ENCODE data around the gene WWC2.
"Not testable (repeated sequence)": the region's sequence is repeated elsewhere in the genome, so short reads cannot be mapped to it uniquely, and the experiment has no call there.

WWC2 gene

GRCh38 chr4:183192571-183192970, 93.5 kb downstream of the WWC2 start:
- Histone ChIP-seq H3K27ac (no peak overlapping the region), H3K27me3 (no peaks in the 10 kb centered on the region), H3K9ac (no peak overlapping the region), H3K4me1 (peaks cover 13% of the 10 kb centered on the region), H3K9me3 (no peaks in the 10 kb centered on the region), H3K36me3 (no peaks in the 10 kb centered on the region), H3K4me2 (no peak overlapping the region), H4K20me1 (no peaks in the 10 kb centered on the region), H3K4me3 (no peak overlapping the region)
- no peak for TF ChIP-seq Cebpa-rat (IDR thresholded peaks at IDR 0.05)

- H3K36me3 ChIP-seq: not testable (repeated sequence)
- peak overlapping the region; percentile 21; the same call in 1 of the 2 replicates for H3K4me2 ChIP-seq
These were observed 94.8 kb downstream of the WWC2 start for GRCh38 chr4:183193730-183194338.

GRCh38 chr4:183195534-183195933, 96.5 kb downstream of the WWC2 start:
- Histone ChIP-seq H3K4me1 (peaks cover 13% of the 10 kb centered on the region), H3K4me2 (no peak overlapping the region), H3K27me3 (no peaks in the 10 kb centered on the region), H3K9ac (no peak overlapping the region), H3K36me3 (no peaks in the 10 kb centered on the region), H3K9me3 (no peaks in the 10 kb centered on the region), H3K4me3 (no peak overlapping the region), H3K27ac (no peak overlapping the region), H4K20me1 (no peaks in the 10 kb centered on the region)
- TF ChIP-seq Cebpa-rat (IDR thresholded peaks at IDR 0.05): no peak

More at GRCh38 chr4:183193730-183194338, 94.8 kb downstream of the WWC2 start:
- not testable (repeated sequence) for H3K4me3 ChIP-seq, H3K9ac ChIP-seq, H4K20me1 ChIP-seq, H3K9me3 ChIP-seq, H3K27me3 ChIP-seq, H3K27ac ChIP-seq
- peaks cover 13% of the 10 kb centered on the region for H3K4me1 ChIP-seq

GRCh38 chr4:183197140-183197539, 98.1 kb downstream of the WWC2 start:
- Histone ChIP-seq H4K20me1 (no peaks in the 10 kb centered on the region), H3K9me3 (no peaks in the 10 kb centered on the region), H3K4me1 (peaks cover 13% of the 10 kb centered on the region), H3K27me3 (no peaks in the 10 kb centered on the region), H3K4me3 (no peak overlapping the region), H3K36me3 (no peaks in the 10 kb centered on the region), H3K27ac (no peak overlapping the region), H3K9ac (no peak overlapping the region), H3K4me2 (no peak overlapping the region)
- TF ChIP-seq Cebpa-rat (IDR thresholded peaks at IDR 0.05): no peak

GRCh38 chr4:183200453-183200852, 101.4 kb downstream of the WWC2 start:
- Histone ChIP-seq H3K27ac (no peak overlapping the region), H3K4me3 (no peak overlapping the region), H3K27me3 (no peaks in the 10 kb centered on the region), H3K4me2 (no peak overlapping the region), H3K9me3 (no peaks in the 10 kb centered on the region), H4K20me1 (no peaks in the 10 kb centered on the region), H3K9ac (no peak overlapping the region), H3K36me3 (no peaks in the 10 kb centered on the region), H3K4me1 (no peaks in the 10 kb centered on the region)
- TF ChIP-seq Cebpa-rat (IDR thresholded peaks at IDR 0.05): no peak

- Histone ChIP-seq H3K4me1 (no peaks in the 10 kb centered on the region), H3K9me3 (no peaks in the 10 kb centered on the region), H3K36me3 (no peaks in the 10 kb centered on the region), H3K4me3 (no peak overlapping the region), H3K9ac (no peak overlapping the region), H4K20me1 (no peaks in the 10 kb centered on the region), H3K27ac (no peak overlapping the region), H3K27me3 (no peaks in the 10 kb centered on the region), H3K4me2 (no peak overlapping the region)
- TF ChIP-seq Cebpa-rat (IDR thresholded peaks at IDR 0.05): no peak
These were observed 102.3 kb downstream of the WWC2 start for GRCh38 chr4:183201331-183201730.

GRCh38 chr4:183202523-183202922, 103.5 kb downstream of the WWC2 start:
- H3K4me3 ChIP-seq: no peak overlapping the region
- no peak overlapping the region for H3K27ac ChIP-seq
- H3K9ac ChIP-seq: no peak overlapping the region
- H3K27me3 ChIP-seq: no peaks in the 10 kb centered on the region
- no peaks in the 10 kb centered on the region for H3K36me3 ChIP-seq
- no peaks in the 10 kb centered on the region for H3K4me1 ChIP-seq
- H3K4me2 ChIP-seq: no peak overlapping the region
- TF ChIP-seq Cebpa-rat (IDR thresholded peaks at IDR 0.05): no peak
- no peaks in the 10 kb centered on the region for H4K20me1 ChIP-seq
- H3K9me3 ChIP-seq: no peaks in the 10 kb centered on the region

GRCh38 chr4:183204793-183205192, 105.7 kb downstream of the WWC2 start:
- no peaks in the 10 kb centered on the region for H3K9me3 ChIP-seq

GRCh38 chr4:183205193-183205592, 106.1 kb downstream of the WWC2 start:
- H3K27ac ChIP-seq: no peak overlapping the region
- no peak overlapping the region for H3K9ac ChIP-seq
- H3K9me3 ChIP-seq: no peaks in the 10 kb centered on the region
- no peaks in the 10 kb centered on the region for H3K4me1 ChIP-seq
- H4K20me1 ChIP-seq: no peaks in the 10 kb centered on the region
- no peak overlapping the region for H3K4me3 ChIP-seq
- H3K27me3 ChIP-seq: no peaks in the 10 kb centered on the region
- no peak for TF ChIP-seq Cebpa-rat (IDR thresholded peaks at IDR 0.05)
- no peaks in the 10 kb centered on the region for H3K36me3 ChIP-seq
- no peak overlapping the region for H3K4me2 ChIP-seq

More at GRCh38 chr4:183204793-183205192, 105.7 kb downstream of the WWC2 start:
- no peak for TF ChIP-seq Cebpa-rat (IDR thresholded peaks at IDR 0.05)
- Histone ChIP-seq H3K4me1 (no peaks in the 10 kb centered on the region), H3K27me3 (no peaks in the 10 kb centered on the region), H3K4me3 (no peak overlapping the region), H3K27ac (no peak overlapping the region), H3K9ac (no peak overlapping the region), H4K20me1 (no peaks in the 10 kb centered on the region), H3K4me2 (no peak overlapping the region), H3K36me3 (no peaks in the 10 kb centered on the region)

GRCh38 chr4:183205709-183206108, 106.7 kb downstream of the WWC2 start:
- Histone ChIP-seq H3K4me2 (no peak overlapping the region), H3K27me3 (no peaks in the 10 kb centered on the region), H3K9ac (no peak overlapping the region)

GRCh38 chr4:183211533-183211932, 112.5 kb downstream of the WWC2 start:
- H3K4me2 ChIP-seq: no peak overlapping the region
- H4K20me1 ChIP-seq: no peaks in the 10 kb centered on the region
- H3K9me3 ChIP-seq: no peaks in the 10 kb centered on the region
- no peaks in the 10 kb centered on the region for H3K27me3 ChIP-seq
- H3K27ac ChIP-seq: no peak overlapping the region
- no peak for TF ChIP-seq Cebpa-rat (IDR thresholded peaks at IDR 0.05)
- no peak overlapping the region for H3K4me3 ChIP-seq
- no peaks in the 10 kb centered on the region for H3K36me3 ChIP-seq
- no peak overlapping the region for H3K9ac ChIP-seq
- H3K4me1 ChIP-seq: no peaks in the 10 kb centered on the region

More at GRCh38 chr4:183205709-183206108, 106.7 kb downstream of the WWC2 start:
- no peak for TF ChIP-seq Cebpa-rat (IDR thresholded peaks at IDR 0.05)
- H3K4me1 ChIP-seq: no peaks in the 10 kb centered on the region
- no peaks in the 10 kb centered on the region for H4K20me1 ChIP-seq
- H3K4me3 ChIP-seq: no peak overlapping the region
- H3K27ac ChIP-seq: no peak overlapping the region
- H3K36me3 ChIP-seq: no peaks in the 10 kb centered on the region
- H3K9me3 ChIP-seq: no peaks in the 10 kb centered on the region
